ENCODE data around the gene ZNF593OS. TPM values are rescaled to one million over a fixed set of nuclear protein-coding genes. Genes with fewer than 3 reads are reported as not detected.

The ZNF593OS gene
- total RNA-seq, 2 donors from 2014 or later = not detected

GRCh38 chr1:26142159-26142558 lies 29.5 kb downstream of the ZNF593OS start:
- H3K4me1 ChIP-seq = peaks cover 6% of the 10 kb centered on the region
- H3K9me3 ChIP-seq = no peaks in the 10 kb centered on the region
- H3K27ac ChIP-seq = no peak overlapping the region
- no peak overlapping the region for H3K4me3 ChIP-seq
- ATAC-seq = no peak
- no peaks in the 10 kb centered on the region for H3K27me3 ChIP-seq
- no peaks in the 10 kb centered on the region for H3K36me3 ChIP-seq (replicated peaks in 1 of 2; ENCODE audit: insufficient read depth in 1 of 2, low read depth in 2 of 2)
- 86 to 87% methylated on average over 8 of the region's 8 CpGs for WGBS, 2 donors
- TF ChIP-seq POLR2A (IDR thresholded peaks at IDR 0.05) (no peak), CTCF (IDR thresholded peaks at IDR 0.05) (no peak)
- intact Hi-C loops (cut with DNase I) = no loop called here
- DNase-seq = peak in 1 of 4 donors; percentile 4

GRCh38 chr1:26138974-26139558 lies 32.6 kb downstream of the ZNF593OS start:
- no peak for DNase-seq
- intact Hi-C loops (cut with DNase I) = no loop called here
- H3K4me3 ChIP-seq = no peak overlapping the region
- H3K27me3 ChIP-seq = no peaks in the 10 kb centered on the region
- no peak overlapping the region for H3K27ac ChIP-seq
- no peaks in the 10 kb centered on the region for H3K4me1 ChIP-seq
- ATAC-seq = no peak
- H3K36me3 ChIP-seq (replicated peaks in 1 of 2; ENCODE audit: insufficient read depth in 1 of 2, low read depth in 2 of 2) = no peaks in the 10 kb centered on the region
- H3K9me3 ChIP-seq = no peaks in the 10 kb centered on the region
- no peak for TF ChIP-seq POLR2A (IDR thresholded peaks at IDR 0.05)
- TF ChIP-seq CTCF (IDR thresholded peaks at IDR 0.05) = no peak
- WGBS, 2 donors = 61 to 67% methylated on average over 3 of the region's 3 CpGs

- H3K4me3 ChIP-seq = no peak overlapping the region
- no peaks in the 10 kb centered on the region for H3K27me3 ChIP-seq
- TF ChIP-seq POLR2A (IDR thresholded peaks at IDR 0.05) (no peak), CTCF (IDR thresholded peaks at IDR 0.05) (no peak)
- H3K36me3 ChIP-seq (replicated peaks in 1 of 2; ENCODE audit: insufficient read depth in 1 of 2, low read depth in 2 of 2) = no peaks in the 10 kb centered on the region
- 63 to 77% methylated on average over 3 of the region's 3 CpGs for WGBS, 2 donors
- peak in 1 of 4 donors; percentile 9 for DNase-seq
- H3K27ac ChIP-seq = no peak overlapping the region
- no peak for ATAC-seq
- intact Hi-C loops (cut with DNase I) = no loop called here
- H3K4me1 ChIP-seq = no peaks in the 10 kb centered on the region
- H3K9me3 ChIP-seq = no peaks in the 10 kb centered on the region
These were observed 37.2 kb downstream of the ZNF593OS start for GRCh38 chr1:26134466-26134865.

GRCh38 chr1:26132834-26133167 lies 38.8 kb downstream of the ZNF593OS start:
- Histone ChIP-seq H3K27ac (no peak overlapping the region), H3K36me3 (replicated peaks in 1 of 2; ENCODE audit: insufficient read depth in 1 of 2, low read depth in 2 of 2) (no peaks in the 10 kb centered on the region), H3K4me1 (peaks cover 7% of the 10 kb centered on the region), H3K4me3 (no peak overlapping the region), H3K27me3 (no peaks in the 10 kb centered on the region), H3K9me3 (no peaks in the 10 kb centered on the region)
- no peak for TF ChIP-seq POLR2A (IDR thresholded peaks at IDR 0.05)
- DNase-seq = no peak
- intact Hi-C loops (cut with DNase I) = no loop called here
- 96 to 100% methylated on average over 2 of the region's 2 CpGs for WGBS, 2 donors
- no peak for ATAC-seq

GRCh38 chr1:26132128-26132833 lies 39.4 kb downstream of the ZNF593OS start:
- H3K36me3 ChIP-seq (replicated peaks in 1 of 2; ENCODE audit: insufficient read depth in 1 of 2, low read depth in 2 of 2) = no peaks in the 10 kb centered on the region
- no peak for ATAC-seq
- H3K27me3 ChIP-seq = no peaks in the 10 kb centered on the region
- TF ChIP-seq CTCF (IDR thresholded peaks at IDR 0.05) = no peak
- no peak for TF ChIP-seq POLR2A (IDR thresholded peaks at IDR 0.05)
- WGBS, 2 donors = 79 to 92% methylated on average over 5 of the region's 5 CpGs
- H3K4me3 ChIP-seq = no peak overlapping the region
- no peak overlapping the region for H3K27ac ChIP-seq
- H3K9me3 ChIP-seq = no peaks in the 10 kb centered on the region
- intact Hi-C loops (cut with DNase I) = no loop called here
- peaks cover 12% of the 10 kb centered on the region for H3K4me1 ChIP-seq
- peak in 1 of 4 donors; percentile 8 for DNase-seq
